NT2/D1 (cell line): Measurements from ENCODE around the gene TMTC4.

Experiments
- YY1 ChIP-seq: IDR thresholded peaks from 2 replicates; pipeline ENCODE4 v1.6.1; 2011; ENCODE audit not compliant: insufficient read length, insufficient read depth
- ZNF274 ChIP-seq: IDR thresholded peaks from 2 replicates; pipeline ENCODE4 v1.6.1; 2011; ENCODE audit warnings: mild to moderate bottlenecking, low read depth, low read length

DNA sequence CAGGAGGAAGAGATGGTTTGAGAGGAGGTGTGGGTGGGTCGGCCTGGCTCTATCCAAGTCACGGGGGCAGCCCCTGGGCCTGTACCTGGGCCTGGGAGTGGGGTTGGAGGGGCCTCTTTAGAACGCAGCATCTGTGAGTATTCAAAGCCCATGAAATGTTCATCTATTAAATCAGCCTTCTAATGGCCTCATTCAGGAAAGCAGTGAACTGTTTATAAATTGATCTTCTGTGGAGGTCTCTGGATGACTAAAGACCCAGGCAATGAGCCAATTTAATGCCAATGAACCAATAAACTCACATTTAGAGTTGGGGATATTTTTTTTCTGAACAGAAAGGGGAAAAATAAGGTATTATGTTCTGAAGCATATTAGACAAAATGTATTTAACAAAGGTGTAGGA lies 66.1 kb downstream of the TMTC4 start:
- TF ChIP-seq YY1 (no peak), ZNF274 (no peak)
